Sciatic nerve (tissue), 1 donor: ENCODE measurements around the gene BRICD5. TPM values are rescaled to one million over a fixed set of nuclear protein-coding genes. Genes with fewer than 3 reads are reported as not detected.

Experiments
- total RNA-seq: library from RNA; stranded (reverse); fragmentation: NEBNext Ultra II Directional; extraction: Animal tissue kit (Norgen Biotek cat#: 25700); gene quantifications from one replicate; pipeline ENCODE4 v1.2.1, GENCODE V29; 2021
- donor health status: DM: no; HTN: no; CAD: no.

Gene BRICD5
- total RNA-seq, 1 donor from 2014 or later = 9.9 TPM

Other genes with a start within 250 kb of the BRICD5 start
- 990 TPM for gene RPS2, start 246.0 kb downstream of the BRICD5 start, total RNA-seq
- gene RNF151, start 244.0 kb downstream of the BRICD5 start, total RNA-seq = not detected
- gene TBL3, start 238.8 kb downstream of the BRICD5 start, total RNA-seq = 21.8 TPM
- not detected for gene NOXO1, start 229.4 kb downstream of the BRICD5 start, total RNA-seq
- 15.5 TPM for gene GFER, start 226.7 kb downstream of the BRICD5 start, total RNA-seq
- gene SYNGR3, start 220.9 kb downstream of the BRICD5 start, total RNA-seq = 0.76 TPM
- 34.5 TPM for gene ZNF598, start 201.0 kb downstream of the BRICD5 start, total RNA-seq
- gene NPW, start 191.1 kb downstream of the BRICD5 start, total RNA-seq = 0.36 TPM
- gene NHERF2, start 184.0 kb downstream of the BRICD5 start, total RNA-seq = 107 TPM
- 21.8 TPM for gene NTHL1, start 163.0 kb downstream of the BRICD5 start, total RNA-seq
- 156 TPM for gene TSC2, start 162.9 kb downstream of the BRICD5 start, total RNA-seq
- gene PKD1, start 75.0 kb downstream of the BRICD5 start, total RNA-seq = 159 TPM
- 0.40 TPM for gene RAB26, start 62.2 kb downstream of the BRICD5 start, total RNA-seq
- gene TRAF7, start 55.1 kb downstream of the BRICD5 start, total RNA-seq = 44.8 TPM
- gene CASKIN1, start 14.3 kb downstream of the BRICD5 start, total RNA-seq = 1.6 TPM
- gene MLST8, start 5.4 kb downstream of the BRICD5 start, total RNA-seq = 21.8 TPM
- gene PGP, start 4.0 kb upstream of the BRICD5 start, total RNA-seq = 11.8 TPM
- 22.3 TPM for gene E4F1, start 12.7 kb upstream of the BRICD5 start, total RNA-seq
- gene DNASE1L2, start 25.6 kb upstream of the BRICD5 start, total RNA-seq = 1.6 TPM
- gene ECI1, start 40.7 kb upstream of the BRICD5 start, total RNA-seq = 37.6 TPM
- 103 TPM for gene RNPS1, start 57.3 kb upstream of the BRICD5 start, total RNA-seq
- gene ABCA3, start 129.9 kb upstream of the BRICD5 start, total RNA-seq = 39.0 TPM
- gene CCNF, start 218.6 kb upstream of the BRICD5 start, total RNA-seq = 1.8 TPM
- 0.58 TPM for gene TEDC2, start 249.2 kb upstream of the BRICD5 start, total RNA-seq